ENCODE results near the gene RPP30. TPM values are rescaled to one million over a fixed set of nuclear protein-coding genes. Genes with fewer than 3 reads are reported as not detected.
"Not testable (repeated sequence)": the region's sequence is repeated elsewhere in the genome, so short reads cannot be mapped to it uniquely, and the experiment has no call there.

RPP30 gene
- polyA plus RNA-seq, 1 experiment = 26.2 TPM

DNA sequence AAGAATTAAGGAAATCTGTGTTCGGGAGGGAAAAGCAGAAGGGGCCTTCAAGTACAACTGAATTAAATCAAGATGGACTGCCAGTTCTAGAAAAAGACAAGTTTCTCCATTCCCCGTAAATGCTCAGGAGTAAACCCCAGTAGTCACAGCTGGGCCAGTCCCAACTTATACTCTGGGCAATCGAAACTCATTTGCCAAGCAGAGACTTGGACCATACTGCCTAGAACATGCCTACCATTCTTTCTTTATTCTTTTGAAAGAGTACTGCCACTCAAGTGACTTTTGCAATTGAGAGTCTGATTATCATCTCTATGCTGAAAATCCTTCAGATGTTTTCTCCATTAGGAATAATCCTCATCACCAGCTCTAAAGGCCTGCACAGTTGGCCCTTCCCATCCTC is 21.4 kb downstream of the RPP30 start:
- ChIA-PET POLR2A (no interaction called here), CTCF (interaction anchor here (2.1 kb wide), 1 partner anchor 17 kb away, joined by 5 read pairs; no protein-coding TSS in a partner anchor)
- TF ChIP-seq, protein P1, sequence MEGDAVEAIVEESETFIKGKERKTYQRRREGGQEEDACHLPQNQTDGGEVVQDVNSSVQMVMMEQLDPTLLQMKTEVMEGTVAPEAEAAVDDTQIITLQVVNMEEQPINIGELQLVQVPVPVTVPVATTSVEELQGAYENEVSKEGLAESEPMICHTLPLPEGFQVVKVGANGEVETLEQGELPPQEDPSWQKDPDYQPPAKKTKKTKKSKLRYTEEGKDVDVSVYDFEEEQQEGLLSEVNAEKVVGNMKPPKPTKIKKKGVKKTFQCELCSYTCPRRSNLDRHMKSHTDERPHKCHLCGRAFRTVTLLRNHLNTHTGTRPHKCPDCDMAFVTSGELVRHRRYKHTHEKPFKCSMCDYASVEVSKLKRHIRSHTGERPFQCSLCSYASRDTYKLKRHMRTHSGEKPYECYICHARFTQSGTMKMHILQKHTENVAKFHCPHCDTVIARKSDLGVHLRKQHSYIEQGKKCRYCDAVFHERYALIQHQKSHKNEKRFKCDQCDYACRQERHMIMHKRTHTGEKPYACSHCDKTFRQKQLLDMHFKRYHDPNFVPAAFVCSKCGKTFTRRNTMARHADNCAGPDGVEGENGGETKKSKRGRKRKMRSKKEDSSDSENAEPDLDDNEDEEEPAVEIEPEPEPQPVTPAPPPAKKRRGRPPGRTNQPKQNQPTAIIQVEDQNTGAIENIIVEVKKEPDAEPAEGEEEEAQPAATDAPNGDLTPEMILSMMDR (IDR thresholded peaks at IDR 0.05; ENCODE audit: insufficient read depth, low read depth, low read length) = no peak
- no peak for DNase-seq (ENCODE audit: low read depth)
- H3K4me3 ChIP-seq (ENCODE audit: low read depth, low read length) = no peak overlapping the region
- 0 out of 2 replicates have a peak, but pooled peaks cover 2% of the 10 kb centered on the region for H3K36me3 ChIP-seq (ENCODE audit: control insufficient read depth, insufficient read depth, low read length)
- H3K27me3 ChIP-seq (ENCODE audit: control insufficient read depth, insufficient read depth, low read length) = no peaks in the 10 kb centered on the region

DNA sequence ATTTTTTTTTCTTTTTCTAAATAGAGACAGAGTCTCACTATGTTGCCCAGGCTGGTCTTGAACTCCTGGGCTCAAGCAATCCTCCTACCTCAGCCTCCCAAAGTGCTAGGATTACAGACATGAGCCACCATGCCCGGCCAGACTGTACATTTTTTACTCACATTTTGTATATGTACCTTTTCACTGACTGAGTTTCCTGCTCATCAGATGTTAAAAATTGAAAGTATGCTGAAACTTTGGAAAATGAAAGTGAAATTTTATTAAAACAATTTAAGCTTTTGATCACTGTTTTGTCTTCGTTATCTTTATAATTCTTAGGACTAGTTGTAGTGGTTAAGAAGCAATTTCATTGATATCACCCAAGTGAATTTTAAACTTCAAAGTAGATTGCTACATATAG is 25.1 kb downstream of the RPP30 start:
- CTCF ChIA-PET = interaction anchor here (0.9 kb wide), 1 partner anchor 17 kb away, joined by 4 read pairs; no protein-coding TSS in a partner anchor
- DNase-seq (ENCODE audit: low read depth); H3K36me3 ChIP-seq (ENCODE audit: control insufficient read depth, insufficient read depth, low read length); H3K4me3 ChIP-seq (ENCODE audit: low read depth, low read length); H3K27me3 ChIP-seq (ENCODE audit: control insufficient read depth, insufficient read depth, low read length); POLR2A ChIA-PET: not testable (repeated sequence)

DNA sequence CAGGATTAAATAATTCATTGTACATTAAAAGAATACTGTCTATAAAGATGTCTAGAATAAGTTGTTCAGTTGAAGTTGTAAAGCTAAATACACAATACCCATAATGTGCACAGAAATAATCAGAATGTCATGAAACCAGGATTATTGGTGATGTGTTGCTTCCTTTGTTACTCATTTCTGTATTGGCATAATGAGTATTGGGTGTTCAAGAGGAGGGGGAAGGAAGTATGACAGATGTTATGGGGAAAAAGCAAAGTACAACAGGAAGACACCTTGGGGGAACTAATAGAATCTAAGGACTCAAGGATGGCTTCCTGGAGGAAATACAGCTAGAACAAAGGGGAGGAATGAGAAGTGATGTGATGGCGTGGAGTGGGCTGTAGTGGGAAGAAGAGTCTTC is 34.2 kb downstream of the RPP30 start:
- Histone ChIP-seq H3K36me3 (ENCODE audit: control insufficient read depth, insufficient read depth, low read length) (no peaks in the 10 kb centered on the region), H3K27me3 (ENCODE audit: control insufficient read depth, insufficient read depth, low read length) (no peaks in the 10 kb centered on the region), H3K4me3 (ENCODE audit: low read depth, low read length) (no peak overlapping the region)
- TF ChIP-seq, protein P1 (IDR thresholded peaks at IDR 0.05; ENCODE audit: insufficient read depth, low read depth, low read length) = no peak
- ChIA-PET CTCF (interaction anchor here (0.6 to 1.1 kb wide), 2 partner anchors 26 to 1012 kb away, joined by 3 to 4 read pairs; no protein-coding TSS in a partner anchor), POLR2A (no interaction called here)
- DNase-seq (ENCODE audit: low read depth) = no peak

DNA sequence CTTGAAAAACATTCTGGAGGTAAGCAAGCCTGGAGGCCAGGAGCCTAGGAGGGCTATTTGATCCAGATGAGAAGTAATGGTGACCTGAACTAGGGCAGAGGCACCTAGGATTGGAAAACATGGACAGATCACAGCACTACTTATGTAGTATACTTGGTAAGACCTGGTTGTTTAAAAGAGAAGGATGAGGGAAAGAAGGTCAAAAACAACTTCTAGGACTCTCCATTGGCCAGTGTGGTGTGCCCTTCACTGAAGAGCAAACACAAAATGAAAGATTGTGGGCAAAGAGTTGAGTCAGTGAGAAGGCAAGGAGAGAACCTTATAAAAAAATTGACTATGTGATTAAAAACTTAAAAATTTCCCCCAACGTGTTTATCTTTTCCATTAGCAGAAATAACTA is 34.8 kb downstream of the RPP30 start:
- TF ChIP-seq, protein P1 (IDR thresholded peaks at IDR 0.05; ENCODE audit: insufficient read depth, low read depth, low read length) = no peak
- DNase-seq (ENCODE audit: low read depth) = no peak
- H3K4me3 ChIP-seq (ENCODE audit: low read depth, low read length) = no peak overlapping the region
- H3K27me3 ChIP-seq (ENCODE audit: control insufficient read depth, insufficient read depth, low read length) = no peaks in the 10 kb centered on the region
- H3K36me3 ChIP-seq (ENCODE audit: control insufficient read depth, insufficient read depth, low read length) = no peaks in the 10 kb centered on the region
- CTCF ChIA-PET = interaction anchor here (1.1 kb wide), 1 partner anchor 27 kb away, joined by 4 read pairs; no protein-coding TSS in a partner anchor
- POLR2A ChIA-PET = no interaction called here

DNA sequence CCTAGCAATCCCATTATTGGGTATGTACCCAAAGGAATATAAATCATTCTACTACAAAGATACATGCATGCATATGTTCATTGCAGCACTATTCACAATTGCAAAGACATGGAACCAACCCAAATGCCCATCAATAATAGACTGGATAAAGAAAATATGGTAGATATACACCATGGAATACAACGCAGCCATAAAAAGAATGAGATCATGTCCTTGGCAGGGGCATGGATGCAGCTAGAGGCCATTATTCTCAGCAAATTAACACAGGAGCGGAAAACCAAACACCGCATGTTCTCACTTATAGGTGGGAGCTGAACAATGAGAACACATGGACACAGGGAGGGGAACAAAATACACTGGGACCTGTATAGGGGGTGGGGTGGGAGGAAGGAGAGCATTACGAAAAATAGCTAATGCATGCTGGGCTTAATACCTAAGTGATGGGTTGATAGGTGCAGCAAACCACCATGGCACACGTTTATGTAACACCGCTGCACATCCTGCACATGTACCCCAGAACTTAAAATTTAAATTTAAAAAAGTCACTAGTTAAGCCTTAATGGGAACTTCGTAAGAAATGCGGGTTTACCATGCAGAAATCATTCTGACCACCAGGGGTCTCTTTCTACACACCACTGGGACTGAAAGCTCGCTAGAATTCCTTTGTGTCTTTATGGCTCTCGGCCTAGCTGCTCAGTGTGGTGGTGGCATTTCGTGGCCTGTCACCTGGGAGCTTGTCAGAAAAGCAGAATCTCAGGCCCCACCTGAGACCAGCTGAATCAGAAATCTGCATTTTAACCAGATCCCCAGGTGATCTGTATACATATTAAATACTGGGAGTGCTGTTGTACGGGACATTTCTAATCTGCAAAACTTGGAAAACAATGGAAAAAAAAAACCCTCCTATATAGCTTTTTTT is 39.6 kb downstream of the RPP30 start:
- CTCF ChIA-PET = interaction anchor here (0.6 to 6.5 kb wide), 40 partner anchors 8 to 510 kb away, joined by 3 to 76 read pairs (median 4); partner anchors contain the start of gene ANKRD1
- POLR2A ChIA-PET = no interaction called here
- no peak for DNase-seq (ENCODE audit: low read depth)
- H3K27me3 ChIP-seq (ENCODE audit: control insufficient read depth, insufficient read depth, low read length) = no peaks in the 10 kb centered on the region
- H3K36me3 ChIP-seq (ENCODE audit: control insufficient read depth, insufficient read depth, low read length) = no peaks in the 10 kb centered on the region
- H3K4me3 ChIP-seq (ENCODE audit: low read depth, low read length) = no peak overlapping the region
- TF ChIP-seq, protein P1 (IDR thresholded peaks at IDR 0.05; ENCODE audit: insufficient read depth, low read depth, low read length) = peak; percentile 87

Data from BJ (cell line).